CD4-positive, alpha-beta T cell (primary cell): ENCODE results near the gene ATXN1. TPM values are rescaled to one million over a fixed set of nuclear protein-coding genes. Genes with fewer than 3 reads are reported as not detected.

Source experiments
- ATAC-seq: fragments of 200-7000 bp; cut with Tn5 transposase; one replicate; pipeline ENCODE4 v1.10.0; 2022; ENCODE audit warnings: mild to moderate bottlenecking; ENCODE audit not compliant: poor library complexity
- CTCF ChIA-PET: fragments of 350-600 bp; sonication (Branson Sonifier 250); formaldehyde crosslinking; loops from one replicate; lab custom pipeline; 2021; ENCODE audit warnings: antibody characterized with exemption, inconsistent platforms; lab: Charles Lee
- POLR2A ChIA-PET: fragments of 350-600 bp; sonication (Branson Sonifier 250); formaldehyde crosslinking; loops from one replicate; lab custom pipeline; 2021; ENCODE audit warnings: antibody characterized with exemption, inconsistent platforms; lab: Charles Lee
- DNase-seq, 14 experiments: peaks; one replicate each; pipeline ENCODE4 v3.0.0-alpha.2; 2013 to 2020; ENCODE audit warnings: mixed read lengths in 2 of 14
- H3K27ac ChIP-seq, 2 donors: one replicate each; pipeline versions ENCODE4 v1.5.1 to v1.7.0; 2013; ENCODE audit warnings: low read length in 2 of 2, low read depth in 1 of 2, mild to moderate bottlenecking in 1 of 2
- H3K27me3 ChIP-seq, 2 experiments: 1 replicate in 1 of 2; 2 replicates in 1 of 2; pipeline versions ENCODE4 v1.6.1 to v1.7.0; 2013; ENCODE audit warnings: low read length in 2 of 2, control low read depth in 1 of 2, mild to moderate bottlenecking in 1 of 2, moderate library complexity in 1 of 2; ENCODE audit not compliant: insufficient read depth in 2 of 2, control insufficient read depth in 1 of 2
- H3K36me3 ChIP-seq: one replicate; pipeline ENCODE4 v1.6.1; 2013; ENCODE audit warnings: low read length, control low read depth; ENCODE audit not compliant: insufficient read depth
- H3K4me1 ChIP-seq: one replicate; pipeline ENCODE4 v1.6.1; 2013; ENCODE audit warnings: low read length, control low read depth; ENCODE audit not compliant: insufficient read depth
- H3K4me3 ChIP-seq: one replicate; pipeline ENCODE4 v1.5.1; 2013; ENCODE audit warnings: mild to moderate bottlenecking, low read length, moderate library complexity
- H3K9me3 ChIP-seq, 2 experiments: 1 replicate in 1 of 2; 2 replicates in 1 of 2; pipeline versions ENCODE4 v1.6.1 to v1.7.0; 2013; ENCODE audit warnings: low read length in 2 of 2, mild to moderate bottlenecking in 2 of 2, control low read depth in 1 of 2, moderate library complexity in 1 of 2; ENCODE audit not compliant: control insufficient read depth in 1 of 2, insufficient read depth in 1 of 2
- H3K27ac Mint-ChIP-seq: one replicate; pipeline ENCODE4 v1.8.0; 2020; ENCODE audit warnings: mixed read lengths
- H3K27me3 Mint-ChIP-seq: one replicate; pipeline ENCODE4 v1.8.0; 2021; ENCODE audit warnings: mixed read lengths
- H3K36me3 Mint-ChIP-seq: one replicate; pipeline ENCODE4 v1.8.0; 2021; ENCODE audit warnings: low read depth, mixed read lengths
- H3K4me1 Mint-ChIP-seq: one replicate; pipeline ENCODE4 v1.8.0; 2021; ENCODE audit warnings: low read depth, mixed read lengths
- H3K4me3 Mint-ChIP-seq: one replicate; pipeline ENCODE4 v1.8.0; 2020; ENCODE audit warnings: mild to moderate bottlenecking, mixed read lengths
- H3K9me3 Mint-ChIP-seq: one replicate; pipeline ENCODE4 v1.8.0; 2020; ENCODE audit warnings: mixed read lengths
- CTCF ChIP-seq: fragments of 200-600 bp; IDR thresholded peaks from one replicate; pipeline ENCODE4 v1.8.0; 2022; ENCODE audit warnings: antibody characterized with exemption, mild to moderate bottlenecking
- intact Hi-C, 2 experiments: fragments of 100-400 bp; cut with DNase I in 1 of 2; cut with micrococcal nuclease in 1 of 2; formaldehyde crosslinking; loops; one replicate each; pipeline versions ENCODE4 v1.15.1 to v1.9.0; 2023 to 2025; cut with DNase I, micrococcal nuclease
- total RNA-seq, 174 experiments: library from RNA in 2 of 174; stranded (reverse) in 2 of 174; gene quantifications; one replicate each; pipeline ENCODE4 v1.2.3 and lab custom pipeline; 2021 to 2026

Gene ATXN1
- total RNA-seq, 2 experiments from 2014 or later, result 74.2 to 76.7 TPM

GRCh38 chr6:16249971-16250370, 511.3 kb downstream of the ATXN1 start:
- intact Hi-C loops, result no loop called here
- no peaks in the 10 kb centered on the region for H3K27me3 ChIP-seq
- H3K9me3 ChIP-seq, result no peaks in the 10 kb centered on the region
- CTCF ChIA-PET, result no interaction called here
- no peaks in the 10 kb centered on the region for H3K27me3 Mint-ChIP-seq
- H3K36me3 Mint-ChIP-seq, result no peaks in the 10 kb centered on the region
- H3K36me3 ChIP-seq, result no peaks in the 10 kb centered on the region
- ATAC-seq, result no peak
- POLR2A ChIA-PET, result no interaction called here
- H3K27ac ChIP-seq, result no peak overlapping the region
- H3K4me1 ChIP-seq, result no peaks in the 10 kb centered on the region
- TF ChIP-seq CTCF, result no peak
- H3K4me3 ChIP-seq, result no peak overlapping the region
- H3K4me3 Mint-ChIP-seq, result no peak overlapping the region
- no peak overlapping the region for H3K27ac Mint-ChIP-seq
- no peaks in the 10 kb centered on the region for H3K9me3 Mint-ChIP-seq
- H3K4me1 Mint-ChIP-seq, result no peaks in the 10 kb centered on the region
- no peak for DNase-seq
